Psoas muscle (tissue), 8 donors: ENCODE results near the gene DHX30. TPM values are rescaled to one million over a fixed set of nuclear protein-coding genes. Genes with fewer than 3 reads are reported as not detected.

ENCODE experiments used
- ATAC-seq, 4 donors: fragments of 200-7000 bp; cut with Tn5 transposase; one replicate each; pipeline ENCODE4 v1.9.1; 2020; ENCODE audit warnings: moderate library complexity in 3 of 4, mild to moderate bottlenecking in 2 of 4
- DNase-seq, 2 donors: peaks; one replicate each; pipeline ENCODE4 v3.0.0-alpha.2; 2020
- H3K27ac ChIP-seq: fragments of 200-600 bp; one replicate; pipeline ENCODE4 v1.8.0; 2022
- H3K27me3 ChIP-seq, 3 donors: fragments of 200-600 bp in 1 of 3; one replicate each; pipeline versions ENCODE4 v1.6.1 to v1.8.0; 2013 to 2022; ENCODE audit warnings: low read length in 2 of 3, mild to moderate bottlenecking in 2 of 3, moderate library complexity in 1 of 3; ENCODE audit not compliant: insufficient read depth in 3 of 3
- H3K36me3 ChIP-seq, 2 donors: fragments of 200-600 bp in 1 of 2; one replicate each; pipeline versions ENCODE4 v1.6.1 to v1.8.0; 2013 to 2022; ENCODE audit warnings: low read depth in 1 of 2, mild to moderate bottlenecking in 1 of 2, moderate library complexity in 1 of 2; ENCODE audit not compliant: insufficient read depth in 1 of 2
- H3K4me1 ChIP-seq: fragments of 200-600 bp; one replicate; pipeline ENCODE4 v1.8.0; 2022
- H3K4me3 ChIP-seq: fragments of 200-600 bp; one replicate; pipeline ENCODE4 v1.8.0; 2022; ENCODE audit warnings: mild to moderate bottlenecking
- H3K9me3 ChIP-seq: fragments of 200-600 bp; one replicate; pipeline ENCODE4 v1.8.0; 2022
- WGBS, 3 donors: extraction: QIAGEN DNeasy Blood & Tissue Kit; methylation state at CpG; one replicate each; pipeline versions ENCODE4 v1.1.6 to v1.1.7; 2013; 5-methylcytosine and 5-hydroxymethylcytosine counted together
- intact Hi-C, 2 donors: fragments of 100-400 bp; cut with DNase I; formaldehyde crosslinking; loops; one replicate each; pipeline versions ENCODE4 v1.11.0 to v1.14.2; 2022
- polyA plus RNA-seq, 3 donors: library from polyadenylated mRNA; stranded (reverse); fragments of 200-250 nt; gene quantifications; one replicate each; pipeline ENCODE4 v1.2.3, GENCODE V29; 2013
- total RNA-seq, 4 donors: library from RNA; stranded (reverse); fragmentation: NEBNext Ultra II Directional in 2 of 4; extraction: Animal tissue kit (Norgen Biotek cat#: 25700) in 2 of 4; gene quantifications; one replicate each; pipeline versions ENCODE4 v1.2.1 to v1.2.4, GENCODE V29; 2021 to 2023
- TF ChIP-seq, protein P1 (sequence below): fragments of 200-600 bp; IDR thresholded peaks from one replicate; pipeline ENCODE4 v1.8.0; 2022; ENCODE audit warnings: antibody characterized with exemption
- donor health status: healthy with polysubstance abuse.
- donor health status: DM: no; HTN: no; CAD: no; lungs with moderate emphysema.
- donor health status: Bipolar disorder and iron deficiency.
- donor health status: healthy.
- donor health status: DM: yes; HTN: yes; CAD: no.
- donor health status: DM: no; HTN: no; CAD: no.
- donor health status: DM: no; HTN: no; CAD: no.
- donor health status: DM: yes; HTN: yes; CAD: no.

Gene DHX30
- total and polyA plus RNA-seq, 7 donors = 40.6 to 62.3 (median 48.8) TPM

DNA sequence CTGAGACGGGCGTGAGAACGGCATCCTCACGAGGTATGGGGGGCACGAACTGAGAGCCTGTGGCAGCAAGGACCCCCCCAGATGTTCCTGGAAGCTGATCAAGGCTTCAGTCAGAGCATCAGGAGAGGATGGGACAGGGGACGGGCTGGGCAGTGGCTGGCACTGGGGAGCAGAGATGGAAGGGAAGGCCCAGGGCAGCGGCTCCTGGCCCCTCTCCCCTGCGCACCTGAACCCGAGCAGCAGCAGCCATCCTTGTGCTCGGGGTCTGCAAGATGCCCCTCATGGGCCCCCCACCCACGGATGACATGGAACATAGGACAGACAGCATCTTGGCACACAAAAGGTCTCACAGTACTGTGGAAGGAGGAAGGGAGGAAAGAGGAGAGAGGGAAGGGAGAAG lies 51.3 kb downstream of the DHX30 start:
- 73 to 85% (median 73%) methylated on average over 11 of the region's 11 CpGs for WGBS, 3 donors
- intact Hi-C loops = no loop called here
- Histone ChIP-seq H3K9me3 (no peaks in the 10 kb centered on the region), H3K27me3 (no peaks in the 10 kb centered on the region), H3K4me1 (peaks cover 24% of the 10 kb centered on the region), H3K4me3 (no peak overlapping the region), H3K36me3 (peaks cover 3 to 98% of the 10 kb centered on the region in 2 donors), H3K27ac (no peak overlapping the region)
- ATAC-seq = no peak
- TF ChIP-seq, protein P1, sequence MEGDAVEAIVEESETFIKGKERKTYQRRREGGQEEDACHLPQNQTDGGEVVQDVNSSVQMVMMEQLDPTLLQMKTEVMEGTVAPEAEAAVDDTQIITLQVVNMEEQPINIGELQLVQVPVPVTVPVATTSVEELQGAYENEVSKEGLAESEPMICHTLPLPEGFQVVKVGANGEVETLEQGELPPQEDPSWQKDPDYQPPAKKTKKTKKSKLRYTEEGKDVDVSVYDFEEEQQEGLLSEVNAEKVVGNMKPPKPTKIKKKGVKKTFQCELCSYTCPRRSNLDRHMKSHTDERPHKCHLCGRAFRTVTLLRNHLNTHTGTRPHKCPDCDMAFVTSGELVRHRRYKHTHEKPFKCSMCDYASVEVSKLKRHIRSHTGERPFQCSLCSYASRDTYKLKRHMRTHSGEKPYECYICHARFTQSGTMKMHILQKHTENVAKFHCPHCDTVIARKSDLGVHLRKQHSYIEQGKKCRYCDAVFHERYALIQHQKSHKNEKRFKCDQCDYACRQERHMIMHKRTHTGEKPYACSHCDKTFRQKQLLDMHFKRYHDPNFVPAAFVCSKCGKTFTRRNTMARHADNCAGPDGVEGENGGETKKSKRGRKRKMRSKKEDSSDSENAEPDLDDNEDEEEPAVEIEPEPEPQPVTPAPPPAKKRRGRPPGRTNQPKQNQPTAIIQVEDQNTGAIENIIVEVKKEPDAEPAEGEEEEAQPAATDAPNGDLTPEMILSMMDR = no peak
- DNase-seq = no peak

DNA sequence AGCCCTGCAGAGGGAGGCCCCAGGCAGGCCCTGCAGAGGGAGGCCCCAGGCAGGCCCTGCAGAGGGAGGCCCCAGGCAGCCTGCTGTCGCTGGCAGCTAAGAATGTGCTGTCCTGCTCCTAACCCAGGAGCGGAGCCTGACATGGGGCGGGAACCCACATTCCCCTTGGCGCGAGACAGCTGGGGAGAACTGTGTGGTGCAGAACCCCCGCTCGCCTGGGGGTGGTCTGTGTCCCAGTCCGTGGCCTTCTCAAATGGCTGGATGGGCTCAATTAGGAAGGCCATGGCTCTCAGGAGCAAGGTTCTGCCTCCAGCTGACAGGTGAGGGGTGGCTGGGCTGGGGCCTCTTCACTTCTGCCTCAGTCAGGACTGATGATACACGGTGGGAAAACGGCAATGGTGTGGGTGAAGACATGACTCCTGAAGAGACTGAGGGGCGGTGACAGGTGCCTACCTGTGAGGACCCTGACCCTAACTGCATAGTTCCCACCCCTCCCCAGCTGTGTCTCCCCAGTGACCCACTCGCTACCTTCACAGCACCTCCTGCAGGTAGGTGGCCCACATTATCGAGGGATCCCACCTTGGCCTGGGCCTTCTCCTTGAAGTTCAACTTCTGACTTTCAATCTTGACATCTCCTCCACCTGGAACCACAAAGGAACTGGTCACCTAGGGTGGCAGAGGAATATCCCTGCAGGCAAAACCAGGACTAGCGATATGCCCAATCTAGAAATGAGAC lies 52.0 kb downstream of the DHX30 start:
- H3K9me3 ChIP-seq = no peaks in the 10 kb centered on the region
- TF ChIP-seq, protein P1 = no peak
- H3K36me3 ChIP-seq = peaks cover 3 to 98% of the 10 kb centered on the region in 2 donors
- peak overlapping the region; percentile 64 for H3K27ac ChIP-seq
- WGBS, 3 donors = 79 to 85% (median 82%) methylated on average over 14 of the region's 14 CpGs
- ATAC-seq (no peak), DNase-seq (peak in 1 of 2 donors; percentile 42)
- H3K4me1 ChIP-seq = peaks cover 24% of the 10 kb centered on the region
- no peaks in the 10 kb centered on the region for H3K27me3 ChIP-seq
- intact Hi-C loops = no loop called here
- H3K4me3 ChIP-seq = no peak overlapping the region

DNA sequence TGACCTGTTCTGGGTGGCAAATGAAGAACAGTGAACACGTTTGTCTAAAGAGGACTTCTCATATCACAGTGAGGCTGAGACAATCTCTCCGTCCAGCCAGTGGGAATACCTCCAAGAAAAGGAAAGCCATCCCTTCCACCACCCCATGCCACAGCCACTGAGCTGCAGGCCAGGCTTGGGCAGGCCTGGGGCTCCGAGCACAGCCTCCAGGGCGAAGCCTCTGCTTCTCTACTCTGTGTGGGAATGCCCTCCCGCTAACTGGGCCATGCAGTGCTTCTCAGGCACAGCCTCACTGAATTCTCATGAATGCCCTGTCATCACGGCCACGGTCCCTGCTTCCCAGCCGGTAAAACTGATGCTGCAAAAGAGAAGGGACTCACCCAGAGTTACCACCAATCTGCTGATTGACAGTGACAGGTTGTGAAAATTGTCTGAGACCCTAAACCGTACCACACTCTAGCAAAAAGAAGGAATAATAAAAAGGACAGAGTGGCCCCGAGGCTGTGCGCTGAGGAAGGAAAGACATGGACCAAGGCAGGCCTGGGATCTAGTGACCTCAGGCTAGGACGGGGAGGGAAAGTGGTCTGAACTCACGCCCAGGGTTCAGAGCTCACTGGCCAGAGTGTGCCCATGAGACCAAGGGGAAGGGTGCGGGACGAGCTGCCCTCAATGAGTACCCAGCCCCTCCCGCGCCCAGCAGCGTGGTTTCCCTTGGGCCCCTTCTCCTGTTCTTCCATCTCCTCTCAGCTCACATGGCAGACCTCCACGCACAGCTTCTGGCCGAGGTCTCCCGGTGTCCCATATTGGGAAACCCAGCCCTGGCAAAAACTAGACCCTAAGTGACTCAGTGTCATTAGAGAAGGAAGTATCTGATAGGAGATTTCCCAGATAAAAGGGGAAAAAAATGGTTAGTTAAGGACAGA lies 52.8 kb downstream of the DHX30 start:
- Histone ChIP-seq H3K36me3 (peaks cover 3 to 98% of the 10 kb centered on the region in 2 donors), H3K4me3 (no peak overlapping the region), H3K4me1 (peaks cover 24% of the 10 kb centered on the region), H3K27ac (peak overlapping the region; percentile 64), H3K27me3 (no peaks in the 10 kb centered on the region), H3K9me3 (no peaks in the 10 kb centered on the region)
- TF ChIP-seq, protein P1 = no peak
- DNase-seq (peak; percentile 61 to 84), ATAC-seq (peak; percentile 51 to 66 (median 56))
- 34 to 71% (median 35%) methylated on average over 21 of the region's 21 CpGs for WGBS, 3 donors
- intact Hi-C loops = no loop called here

DNA sequence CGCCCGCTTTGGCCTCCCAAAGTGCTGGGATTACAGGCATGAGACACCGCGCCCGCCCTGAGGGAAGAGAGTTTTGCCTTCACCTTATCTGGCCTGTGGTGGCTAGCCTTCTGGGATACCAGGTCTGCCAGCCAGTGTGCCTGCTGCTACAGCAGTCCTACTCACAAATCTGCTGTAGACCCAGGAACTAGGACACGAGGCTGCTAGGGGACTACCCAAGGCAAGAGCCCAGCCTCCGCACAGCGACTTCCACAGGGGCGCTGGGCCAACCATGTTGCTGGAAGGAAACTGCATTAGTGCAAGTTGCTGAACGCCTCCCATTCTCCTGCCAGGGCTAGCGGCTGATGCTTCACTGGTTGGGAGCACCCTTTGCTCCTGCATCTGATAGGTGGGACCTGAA lies 53.7 kb downstream of the DHX30 start:
- ATAC-seq (peak; percentile 63 to 85 (median 75)), DNase-seq (peak; percentile 46 to 87)

More for the DNA sequence above, 53.7 kb downstream of the DHX30 start:
- TF ChIP-seq, protein P1 = no peak
- Histone ChIP-seq H3K27me3 (no peaks in the 10 kb centered on the region), H3K9me3 (no peaks in the 10 kb centered on the region), H3K27ac (peak overlapping the region; percentile 64), H3K4me3 (no peak overlapping the region), H3K4me1 (peaks cover 24% of the 10 kb centered on the region), H3K36me3 (peaks cover 3 to 98% of the 10 kb centered on the region in 2 donors)
- intact Hi-C loops = no loop called here
- 31 to 64% (median 45%) methylated on average over 11 of the region's 11 CpGs for WGBS, 3 donors
